Hematopoietic multipotent progenitor cell treated with erythropoietin and hydrocortisone succinate and interleukin-3 and kit ligand, for 6 days (in vitro differentiated cells): ENCODE data around the gene CLDN9.

Source experiments
- DNase-seq: peaks from one replicate; pipeline ENCODE4 v3.0.0-alpha.2; 2015

CLDN9 gene

DNA sequence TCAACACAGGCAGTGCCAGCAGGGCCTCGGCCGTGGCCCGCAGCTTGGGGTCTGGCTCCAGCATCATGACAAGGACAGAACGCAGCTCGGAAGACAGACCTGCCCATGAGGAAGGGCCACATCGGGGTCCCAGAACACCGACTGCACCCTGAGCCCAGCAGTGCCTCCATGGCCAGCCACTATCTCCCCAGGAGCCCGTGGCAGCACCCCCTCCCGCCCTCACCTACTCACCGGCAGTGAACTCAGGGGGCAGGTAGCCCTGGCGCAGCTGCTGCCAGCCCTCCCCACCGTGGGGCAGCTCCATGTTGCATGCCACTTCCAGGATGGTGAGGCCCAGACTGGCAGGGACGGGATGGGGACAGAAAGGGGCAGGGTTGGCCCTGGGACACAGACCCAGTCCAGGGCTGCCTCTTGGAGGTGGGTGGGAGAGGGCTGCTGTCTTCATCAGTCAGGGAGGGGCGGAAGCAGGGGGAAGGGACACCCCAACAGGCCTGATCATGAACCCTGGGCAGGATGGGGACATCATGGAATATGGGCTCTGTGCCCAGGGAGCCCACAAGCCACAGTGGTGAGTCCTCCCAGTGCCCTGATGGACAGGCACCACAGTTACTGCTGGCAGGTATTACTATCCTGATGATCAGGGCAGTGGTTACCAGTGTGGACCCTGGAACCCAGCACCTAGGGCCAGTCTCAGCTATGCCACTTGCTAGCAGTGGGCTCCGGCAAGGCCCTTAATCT, 38.2 kb upstream of the CLDN9 start:
- DNase-seq = no peak

- DNase-seq = no peak
These were observed 37.4 kb upstream of the CLDN9 start for GRCh38 chr16:2975161-2975795.

DNA sequence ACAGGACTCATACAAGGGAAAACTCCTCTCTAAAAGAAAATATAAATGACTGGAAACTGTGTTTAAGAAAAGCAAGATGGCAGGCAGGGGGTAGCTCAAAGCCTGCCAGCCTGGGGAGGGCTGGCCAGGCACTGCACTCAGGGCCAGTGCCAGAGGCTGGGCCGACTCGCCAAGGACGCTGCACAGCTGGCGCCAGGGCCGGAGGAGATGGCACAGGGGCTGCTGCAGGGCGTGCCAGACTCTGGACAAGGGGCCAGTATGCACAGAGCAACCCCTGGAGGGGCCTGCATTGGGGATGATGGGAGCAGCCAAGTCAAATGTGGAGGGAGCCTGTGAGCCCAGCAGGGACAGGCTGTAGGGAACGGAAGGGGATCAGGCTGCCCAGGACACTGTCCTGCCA, 36.5 kb upstream of the CLDN9 start:
- DNase-seq = no peak

DNA sequence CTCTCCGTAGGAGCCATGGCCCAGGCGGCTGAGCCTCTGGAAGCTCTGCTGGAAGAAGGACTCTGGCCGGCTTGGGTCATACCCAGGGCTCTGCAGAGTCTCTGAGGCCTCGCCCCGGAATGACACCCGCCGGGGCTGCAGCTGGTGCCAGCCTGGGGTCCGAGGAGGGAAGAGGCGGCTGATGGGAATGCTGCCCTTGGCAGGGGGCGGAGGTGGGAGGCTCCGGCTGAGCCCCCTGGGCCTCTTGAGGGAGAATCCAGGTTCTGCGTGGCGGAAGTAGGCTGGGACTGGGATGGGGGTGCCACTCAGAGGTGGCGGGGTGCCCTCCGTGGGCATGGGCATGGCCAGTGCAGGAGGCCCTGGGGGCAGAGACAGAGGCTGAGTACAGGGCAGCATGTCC, 36.0 kb upstream of the CLDN9 start:
- DNase-seq = no peak

GRCh38 chr16:2977440-2977839, 35.3 kb upstream of the CLDN9 start:
- no peak for DNase-seq

DNA sequence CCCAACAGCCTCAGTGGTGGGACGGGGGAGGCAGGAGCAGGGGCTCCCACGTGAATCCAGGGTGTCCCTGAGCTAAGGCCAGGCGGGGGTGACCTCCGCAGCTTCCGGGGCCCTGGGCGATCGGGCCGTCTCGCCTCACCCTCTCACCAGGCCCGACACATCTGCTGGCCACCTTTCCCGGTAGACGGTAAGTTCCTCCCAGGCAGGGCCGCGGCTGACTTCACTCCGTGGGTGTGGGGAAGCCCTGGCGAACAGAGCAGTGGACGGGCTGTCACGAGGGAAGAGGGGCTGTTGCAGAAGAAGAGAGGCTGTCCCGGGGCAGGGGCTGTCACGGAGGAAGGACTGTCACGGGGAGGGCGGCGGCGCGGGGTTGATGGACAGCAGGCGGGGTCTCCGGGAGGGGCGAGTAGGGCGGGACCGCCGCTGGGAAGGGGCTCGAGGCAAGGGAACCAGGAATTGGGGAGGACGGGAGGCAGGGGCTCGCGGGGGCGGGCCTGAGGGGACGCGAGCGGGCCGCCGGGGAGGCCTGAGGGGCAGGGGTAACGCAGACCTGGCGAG, 33.0 kb upstream of the CLDN9 start:
- DNase-seq = peak; percentile 60

DNA sequence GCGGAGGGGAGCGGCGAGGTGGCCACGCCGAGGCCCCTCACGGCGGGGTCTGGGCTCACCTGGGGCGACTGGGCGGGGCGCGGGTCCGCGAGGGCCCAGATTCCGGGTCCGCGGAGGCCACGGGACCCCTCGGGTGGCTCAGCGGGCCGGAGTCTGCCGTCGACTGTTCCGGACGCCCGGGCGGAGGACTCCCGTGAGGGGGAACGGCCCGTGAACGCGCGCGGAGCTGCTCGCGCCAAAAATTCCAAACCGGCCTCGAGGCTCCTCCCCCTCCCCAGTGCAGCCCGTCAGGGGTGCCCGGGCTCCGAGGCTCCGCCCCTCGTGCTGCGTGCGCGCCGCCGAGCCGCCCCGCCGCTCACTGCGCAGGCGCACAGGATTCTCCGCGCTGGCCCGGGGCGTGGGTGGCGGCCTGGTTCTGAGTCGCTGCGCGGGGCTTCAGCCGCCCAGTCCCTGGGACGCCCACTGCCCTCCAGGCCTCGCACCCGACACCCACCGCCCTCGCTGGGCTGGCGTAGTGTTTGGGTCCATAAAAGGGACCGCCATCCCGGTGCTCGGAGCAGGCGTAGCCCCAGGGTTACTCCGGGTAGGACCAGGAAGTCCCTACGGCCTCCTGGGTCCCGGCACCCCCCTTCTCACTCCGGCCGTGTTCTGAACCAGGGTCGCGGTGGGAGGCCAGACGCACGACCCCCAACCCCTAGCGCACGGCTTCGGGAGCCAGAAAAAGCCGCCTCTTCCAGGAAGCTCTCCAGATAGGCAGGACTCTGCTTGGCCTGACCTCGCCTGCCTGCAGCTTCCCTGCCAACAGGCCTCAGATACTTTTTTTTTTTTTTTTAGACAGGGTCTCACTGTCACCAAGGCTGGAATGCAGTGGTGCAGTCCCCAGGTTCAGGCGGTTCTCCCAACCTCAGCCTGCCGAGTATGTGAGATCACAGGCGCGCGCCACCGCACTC, 32.2 kb upstream of the CLDN9 start, which contains the start of gene PKMYT1:
TSS of gene PKMYT1 (minus strand) at position 220 of the 950 bp plus-strand sequence. CDS start 789 bp downstream, outside the sequence.
- DNase-seq = peak; percentile 96

DNA sequence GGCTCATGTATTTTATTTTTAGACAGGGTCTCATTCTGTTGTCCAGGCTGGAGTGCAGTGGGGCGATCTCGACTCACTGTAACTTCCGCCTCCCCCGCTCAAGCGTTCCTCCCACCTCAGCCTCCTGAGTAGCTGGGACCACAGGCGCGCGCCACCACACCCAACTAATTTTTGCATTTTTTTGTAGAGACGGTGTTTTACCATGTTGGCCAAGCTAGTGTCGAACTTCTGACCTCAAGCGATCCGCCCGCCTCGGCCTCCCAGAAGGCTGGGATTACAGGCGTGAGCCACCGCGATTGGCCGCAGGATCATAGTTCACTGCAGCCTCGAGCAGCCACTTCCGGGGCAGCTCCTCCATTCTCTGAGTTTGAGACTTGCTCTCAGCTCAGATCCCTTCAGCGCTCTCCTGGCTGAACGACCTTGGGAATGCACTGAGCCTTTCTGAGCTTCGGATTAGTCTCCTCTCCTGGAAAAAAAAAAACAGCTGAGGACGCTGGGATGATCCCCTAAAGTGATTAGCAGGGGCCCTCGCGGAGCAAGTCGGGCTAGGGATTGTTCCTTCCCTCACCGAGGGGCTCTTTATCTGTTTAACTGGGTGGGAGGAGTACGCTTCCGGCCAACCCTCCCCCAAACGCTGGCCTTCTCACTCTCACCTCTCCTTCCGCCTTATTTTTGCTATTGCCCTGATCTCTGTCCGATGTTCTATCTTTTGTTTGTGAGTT, 31.4 kb upstream of the CLDN9 start:
- DNase-seq = no peak

DNA sequence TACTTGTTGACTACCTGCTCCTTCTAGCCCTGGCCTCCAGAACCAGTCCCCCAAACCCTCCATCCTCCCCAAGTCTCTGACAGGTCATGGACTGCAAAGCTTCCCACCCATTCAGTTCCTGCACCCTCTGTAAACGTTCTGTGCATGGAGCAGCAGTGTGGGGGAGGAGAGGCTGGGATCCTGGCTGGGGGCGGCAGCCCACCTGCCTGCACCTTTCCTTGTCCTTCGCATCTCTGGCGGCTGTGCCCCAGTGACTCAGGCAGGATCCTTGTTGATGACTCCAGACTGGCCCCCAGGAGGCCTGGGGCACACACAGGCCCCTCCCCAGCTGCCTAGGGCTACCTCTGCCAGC, 30.8 kb upstream of the CLDN9 start:
- no peak for DNase-seq

GRCh38 chr16:2982402-2982801, 30.3 kb upstream of the CLDN9 start:
- no peak for DNase-seq

GRCh38 chr16:2983706-2984136, 29.0 kb upstream of the CLDN9 start:
- DNase-seq = peak; percentile 81

DNA sequence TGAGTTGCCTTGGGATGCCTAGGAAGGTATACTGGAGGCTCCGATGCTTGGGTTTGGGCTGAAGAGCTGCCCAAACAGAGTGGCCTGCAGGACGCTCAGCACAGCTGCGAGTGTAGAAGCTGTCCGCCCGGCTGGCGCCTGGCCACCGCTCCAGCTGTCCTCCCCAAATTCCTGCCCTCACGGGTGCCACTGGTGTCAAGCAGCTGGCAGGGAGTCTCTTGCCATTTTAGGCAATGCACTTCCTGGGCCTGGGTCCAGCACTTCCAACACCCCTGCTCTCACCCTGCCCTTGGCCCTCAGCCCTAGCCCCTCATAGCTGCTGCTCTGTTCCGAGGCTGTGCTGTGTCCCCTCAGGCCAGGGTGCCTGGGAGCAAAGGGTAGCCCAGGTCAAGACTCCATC, 27.3 kb upstream of the CLDN9 start:
- no peak for DNase-seq

GRCh38 chr16:2985893-2986355, 26.8 kb upstream of the CLDN9 start:
- no peak for DNase-seq

DNA sequence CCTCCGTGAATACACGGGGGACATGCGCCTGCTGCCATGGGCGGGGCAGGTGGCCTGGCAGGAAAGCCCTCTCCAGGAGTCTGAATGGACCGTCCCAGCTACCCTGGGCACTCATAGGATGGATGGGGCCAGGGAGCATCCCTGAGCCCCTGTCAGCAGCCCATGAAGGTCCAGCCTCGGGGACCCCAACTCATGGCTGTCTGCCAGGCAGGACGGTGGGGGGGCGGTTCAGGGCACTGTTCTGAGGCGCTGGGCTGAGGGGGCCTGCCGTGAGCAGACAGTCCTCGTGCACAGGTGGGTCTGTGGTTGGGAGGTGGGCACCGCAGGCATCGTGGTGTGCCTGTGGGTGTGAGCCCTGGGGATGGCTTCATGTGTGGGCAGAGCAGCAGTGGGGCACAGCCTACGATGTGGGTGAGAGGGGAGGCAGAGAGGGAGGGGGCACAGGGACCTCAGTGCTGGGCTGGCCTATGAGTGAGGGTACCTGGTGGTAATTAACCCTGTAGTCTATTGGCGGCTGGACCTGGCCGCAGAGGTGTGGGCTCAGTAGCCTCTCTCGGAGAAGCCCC, 26.0 kb upstream of the CLDN9 start:
- DNase-seq = no peak

DNA sequence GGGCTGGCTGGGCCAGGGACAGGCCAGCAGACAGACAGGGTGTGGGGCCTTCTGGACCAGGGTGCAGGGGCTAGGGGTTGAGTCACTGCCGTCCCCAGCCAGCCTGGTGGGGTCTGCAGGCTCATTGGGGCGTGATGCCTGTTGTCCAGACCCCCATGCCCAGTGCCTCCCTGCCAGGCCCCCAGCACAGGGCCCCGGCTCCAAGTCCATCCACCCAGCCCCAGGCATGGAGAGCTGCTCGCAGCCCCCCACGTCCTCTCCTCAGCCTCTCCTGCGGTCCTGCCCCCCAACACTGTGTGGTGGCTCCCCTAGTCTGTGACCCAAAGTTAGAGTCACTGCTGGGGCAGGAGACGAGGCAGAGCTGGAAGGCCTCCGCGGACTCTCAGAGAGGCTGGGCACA, 25.4 kb upstream of the CLDN9 start:
- DNase-seq = no peak

- no peak for DNase-seq
These were observed 24.9 kb upstream of the CLDN9 start for GRCh38 chr16:2987833-2988232.

GRCh38 chr16:2988590-2989099, 24.1 kb upstream of the CLDN9 start:
- no peak for DNase-seq

GRCh38 chr16:2990891-2991290, 21.8 kb upstream of the CLDN9 start:
- DNase-seq = no peak

- no peak for DNase-seq
These were observed 21.0 kb upstream of the CLDN9 start for GRCh38 chr16:2991566-2992261.

DNA sequence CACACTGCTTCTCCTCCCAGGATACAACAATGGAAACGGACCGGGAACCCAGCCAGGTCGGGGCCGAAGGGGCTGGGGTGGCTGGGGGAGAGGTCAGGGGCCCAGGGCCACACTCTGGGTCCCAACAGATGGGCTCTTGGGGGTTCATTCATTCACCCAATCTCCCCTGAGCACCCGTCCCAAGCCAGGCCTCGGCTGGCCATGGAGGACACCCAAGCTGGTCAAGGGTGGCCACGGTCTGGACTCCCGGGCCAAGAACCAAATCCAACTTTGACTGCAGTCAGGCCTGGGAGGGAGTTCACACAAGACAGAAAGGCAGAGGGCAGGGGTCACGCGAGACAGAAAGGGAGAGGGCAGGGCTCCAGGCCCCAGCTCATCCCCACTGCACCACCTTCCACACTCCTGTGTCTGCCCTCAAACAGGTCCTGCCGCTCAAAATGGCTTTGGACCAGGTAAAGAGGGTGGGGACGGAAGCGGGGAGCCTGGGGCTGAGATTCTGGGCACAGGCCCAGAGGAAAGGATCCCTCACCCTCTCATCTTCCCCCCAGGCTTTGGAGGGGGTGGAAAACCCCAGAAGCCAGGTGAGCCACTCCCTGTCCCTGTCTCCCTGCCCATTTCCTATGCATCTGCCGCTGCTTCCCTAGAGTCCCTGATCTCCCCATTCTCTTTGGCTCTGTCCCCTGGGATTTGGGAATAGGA, 20.2 kb upstream of the CLDN9 start:
- DNase-seq = no peak

GRCh38 chr16:2996298-2996697, 16.4 kb upstream of the CLDN9 start:
- DNase-seq = no peak
